WTC11 (cell line): ENCODE data around the gene RPS6KA2. TPM values are rescaled to one million over a fixed set of nuclear protein-coding genes. Genes with fewer than 3 reads are reported as not detected.

Experiments used
- ATAC-seq: fragments of 200-7000 bp; cut with Tn5 transposase; 2 replicates; pipeline ENCODE4 v1.10.0; 2021; ENCODE audit warnings: mild to moderate bottlenecking, moderate library complexity
- CTCF ChIA-PET: fragments of 300-600 bp; sonication (Branson Sonifier 250); formaldehyde crosslinking; loops from one replicate; lab custom pipeline; 2021; ENCODE audit warnings: antibody characterized with exemption; lab: Charles Lee
- POLR2A ChIA-PET: fragments of 350-600 bp; sonication (Branson Sonifier 250); formaldehyde crosslinking; loops from one replicate; lab custom pipeline; 2021; ENCODE audit warnings: antibody characterized with exemption; lab: Charles Lee
- DNase-seq: peaks from one replicate; pipeline ENCODE4 v3.0.0; 2021; ENCODE audit warnings: low spot score
- H3K27ac Mint-ChIP-seq: 2 replicates; pipeline ENCODE4 v1.8.0; 2021; ENCODE audit warnings: mixed read lengths
- H3K27me3 Mint-ChIP-seq: 2 replicates; pipeline ENCODE4 v1.8.0; 2021; ENCODE audit warnings: low read depth, mild to moderate bottlenecking, moderate library complexity, mixed read lengths
- H3K36me3 Mint-ChIP-seq: 2 replicates; pipeline ENCODE4 v1.8.0; 2021; ENCODE audit warnings: mixed read lengths
- H3K4me1 Mint-ChIP-seq: 2 replicates; pipeline ENCODE4 v1.8.0; 2022; ENCODE audit warnings: mixed read lengths
- H3K4me3 Mint-ChIP-seq: 2 replicates; pipeline ENCODE4 v1.8.0; 2021; ENCODE audit warnings: mild to moderate bottlenecking, moderate library complexity, mixed read lengths
- H3K9me3 Mint-ChIP-seq: 2 replicates; pipeline ENCODE4 v1.8.0; 2021; ENCODE audit warnings: mixed read lengths
- ELF4 ChIP-seq: sonication (generic); formaldehyde crosslinking; IDR thresholded peaks from 2 replicates; pipeline ENCODE4 v1.8.1; 2022; ENCODE audit warnings: low read depth, mild to moderate bottlenecking, moderate library complexity, missing genetic modification reagents
- EMX1 ChIP-seq: fragments of 250-450 bp; sonication (Bioruptor Pico); IDR thresholded peaks from 2 replicates; pipeline ENCODE4 v1.8.0; 2021; ENCODE audit warnings: mild to moderate bottlenecking
- GABPB1 ChIP-seq: sonication (generic); formaldehyde crosslinking; IDR thresholded peaks from 2 replicates; pipeline ENCODE4 v1.8.1; 2023; ENCODE audit warnings: mild to moderate bottlenecking, missing genetic modification reagents
- GRHL2 ChIP-seq: fragments of 250-450 bp; sonication (Bioruptor Pico); IDR thresholded peaks from 2 replicates; pipeline ENCODE4 v1.8.0; 2022; ENCODE audit warnings: mild to moderate bottlenecking, moderate library complexity; ENCODE audit not compliant: insufficient replicate concordance, severe bottlenecking
- GTF2I ChIP-seq: fragments of 250-450 bp; sonication (Bioruptor Pico); conservative IDR thresholded peaks from 2 replicates; pipeline ENCODE4 v1.4.0; 2021; ENCODE audit warnings: mild to moderate bottlenecking
- IRF2 ChIP-seq: sonication (generic); formaldehyde crosslinking; IDR thresholded peaks from 2 replicates; pipeline ENCODE4 v1.8.0; 2022; ENCODE audit warnings: low read depth, missing genetic modification reagents, borderline replicate concordance
- JAZF1 ChIP-seq: fragments of 250-450 bp; sonication (Bioruptor Pico); IDR thresholded peaks from 2 replicates; pipeline ENCODE4 v1.9.0; 2021; ENCODE audit warnings: moderate library complexity, mild to moderate bottlenecking, inconsistent platforms
- JUN ChIP-seq: sonication (generic); formaldehyde crosslinking; IDR thresholded peaks from 2 replicates; pipeline ENCODE4 v1.8.0; 2023; ENCODE audit warnings: mild to moderate bottlenecking, missing genetic modification reagents
- MYBL2 ChIP-seq: sonication (generic); formaldehyde crosslinking; IDR thresholded peaks from 2 replicates; pipeline ENCODE4 v1.8.1; 2023; ENCODE audit warnings: mild to moderate bottlenecking, moderate library complexity, missing genetic modification reagents
- NFYB ChIP-seq: sonication (generic); formaldehyde crosslinking; conservative IDR thresholded peaks from 2 replicates; pipeline ENCODE4 v1.8.0; 2022; ENCODE audit warnings: low read depth, missing genetic modification reagents
- SMAD4 ChIP-seq: sonication (generic); formaldehyde crosslinking; IDR thresholded peaks from 2 replicates; pipeline ENCODE4 v1.8.0; 2022; ENCODE audit warnings: mild to moderate bottlenecking, missing genetic modification reagents
- SOX15 ChIP-seq: fragments of 250-450 bp; sonication (Bioruptor Pico); IDR thresholded peaks from 2 replicates; pipeline ENCODE4 v1.9.0; 2021; ENCODE audit warnings: mild to moderate bottlenecking
- TCF7 ChIP-seq: sonication (generic); formaldehyde crosslinking; IDR thresholded peaks from 2 replicates; pipeline ENCODE4 v1.8.0; 2022; ENCODE audit warnings: mild to moderate bottlenecking, low read depth, missing genetic modification reagents, moderate library complexity
- TEAD1 ChIP-seq: sonication (generic); formaldehyde crosslinking; IDR thresholded peaks from 2 replicates; pipeline ENCODE4 v1.8.0; 2022; ENCODE audit warnings: mild to moderate bottlenecking, missing genetic modification reagents
- ZBTB21 ChIP-seq: sonication (generic); formaldehyde crosslinking; IDR thresholded peaks from 2 replicates; pipeline ENCODE4 v1.8.1; 2023; ENCODE audit warnings: mild to moderate bottlenecking, missing genetic modification reagents, borderline replicate concordance
- ZNF263 ChIP-seq: sonication (generic); formaldehyde crosslinking; IDR thresholded peaks from 2 replicates; pipeline ENCODE4 v1.8.1; 2022; ENCODE audit warnings: low read depth, mild to moderate bottlenecking, moderate library complexity, missing genetic modification reagents
- ZNF416 ChIP-seq: fragments of 250-450 bp; sonication (Bioruptor Pico); IDR thresholded peaks from 2 replicates; pipeline ENCODE4 v1.9.0; 2021; ENCODE audit warnings: mild to moderate bottlenecking, inconsistent platforms
- total RNA-seq: library from RNA; stranded (reverse); gene quantifications from 3 replicates; pipeline ENCODE4 v1.2.3, GENCODE V29; 2021
- TF ChIP-seq, protein P1 (sequence below): fragments of 250-450 bp; sonication (Bioruptor Pico); IDR thresholded peaks from 2 replicates; pipeline ENCODE4 v1.9.0; 2021; ENCODE audit warnings: mild to moderate bottlenecking
- TF ChIP-seq, protein P2 (sequence below): fragments of 250-450 bp; sonication (Bioruptor Pico); IDR thresholded peaks from 2 replicates; pipeline ENCODE4 v1.9.0; 2021; ENCODE audit warnings: mild to moderate bottlenecking, borderline replicate concordance
- TF ChIP-seq, protein P3 (sequence below): fragments of 250-450 bp; sonication (Bioruptor Pico); IDR thresholded peaks from 2 replicates; pipeline ENCODE4 v1.9.0; 2021; ENCODE audit warnings: moderate library complexity, mild to moderate bottlenecking, inconsistent platforms, borderline replicate concordance
- TF ChIP-seq, protein P4 (sequence below): sonication (generic); formaldehyde crosslinking; IDR thresholded peaks from 2 replicates; pipeline ENCODE4 v1.8.0; 2022; ENCODE audit warnings: mild to moderate bottlenecking, missing genetic modification reagents
- TF ChIP-seq, protein P5 (sequence below): sonication (generic); formaldehyde crosslinking; conservative IDR thresholded peaks from 2 replicates; pipeline ENCODE4 v1.8.1; 2022; ENCODE audit warnings: mild to moderate bottlenecking, missing genetic modification reagents
- TF ChIP-seq, protein P6 (sequence below): sonication (generic); formaldehyde crosslinking; IDR thresholded peaks from 2 replicates; pipeline ENCODE4 v1.8.1; 2022; ENCODE audit warnings: mild to moderate bottlenecking, moderate library complexity, missing genetic modification reagents
- TF ChIP-seq, protein P7 (sequence below): fragments of 250-450 bp; sonication (Bioruptor Pico); IDR thresholded peaks from 2 replicates; pipeline ENCODE4 v2.1.2; 2022; ENCODE audit warnings: mild to moderate bottlenecking, moderate library complexity
- TF ChIP-seq, protein P8 (sequence below): sonication (generic); formaldehyde crosslinking; IDR thresholded peaks from 2 replicates; pipeline ENCODE4 v1.8.1; 2023; ENCODE audit warnings: mild to moderate bottlenecking, missing genetic modification reagents

The RPS6KA2 gene
- total RNA-seq, 1 experiment from 2014 or later, result 24.2 TPM

DNA sequence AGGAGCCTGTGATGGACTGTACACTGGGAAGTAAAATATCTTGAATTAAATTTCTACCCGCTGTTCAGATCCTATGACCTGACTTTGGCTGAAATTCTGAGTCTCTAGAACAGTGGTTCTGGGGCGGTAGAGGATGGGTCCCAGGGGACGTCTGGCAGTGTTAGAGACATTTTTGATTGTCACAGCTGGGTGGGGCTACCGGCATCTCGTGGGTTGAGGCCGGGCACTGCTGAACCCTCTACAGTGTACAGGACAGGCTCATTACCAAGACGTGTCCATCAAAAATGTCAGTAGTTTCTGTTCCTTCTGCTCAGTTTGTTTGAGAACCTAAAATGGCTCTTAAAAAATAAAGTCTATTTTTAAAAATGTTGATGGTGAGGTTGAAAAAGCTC, 11.5 kb upstream of the RPS6KA2 start (continued):
- TF ChIP-seq GTF2I, result no peak
- TF ChIP-seq, protein P1, sequence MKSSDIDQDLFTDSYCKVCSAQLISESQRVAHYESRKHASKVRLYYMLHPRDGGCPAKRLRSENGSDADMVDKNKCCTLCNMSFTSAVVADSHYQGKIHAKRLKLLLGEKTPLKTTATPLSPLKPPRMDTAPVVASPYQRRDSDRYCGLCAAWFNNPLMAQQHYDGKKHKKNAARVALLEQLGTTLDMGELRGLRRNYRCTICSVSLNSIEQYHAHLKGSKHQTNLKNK (CRISPR knock-in tag), result no peak
- TF ChIP-seq TCF7 (CRISPR knock-in tag), result no peak
- TF ChIP-seq, protein P2, sequence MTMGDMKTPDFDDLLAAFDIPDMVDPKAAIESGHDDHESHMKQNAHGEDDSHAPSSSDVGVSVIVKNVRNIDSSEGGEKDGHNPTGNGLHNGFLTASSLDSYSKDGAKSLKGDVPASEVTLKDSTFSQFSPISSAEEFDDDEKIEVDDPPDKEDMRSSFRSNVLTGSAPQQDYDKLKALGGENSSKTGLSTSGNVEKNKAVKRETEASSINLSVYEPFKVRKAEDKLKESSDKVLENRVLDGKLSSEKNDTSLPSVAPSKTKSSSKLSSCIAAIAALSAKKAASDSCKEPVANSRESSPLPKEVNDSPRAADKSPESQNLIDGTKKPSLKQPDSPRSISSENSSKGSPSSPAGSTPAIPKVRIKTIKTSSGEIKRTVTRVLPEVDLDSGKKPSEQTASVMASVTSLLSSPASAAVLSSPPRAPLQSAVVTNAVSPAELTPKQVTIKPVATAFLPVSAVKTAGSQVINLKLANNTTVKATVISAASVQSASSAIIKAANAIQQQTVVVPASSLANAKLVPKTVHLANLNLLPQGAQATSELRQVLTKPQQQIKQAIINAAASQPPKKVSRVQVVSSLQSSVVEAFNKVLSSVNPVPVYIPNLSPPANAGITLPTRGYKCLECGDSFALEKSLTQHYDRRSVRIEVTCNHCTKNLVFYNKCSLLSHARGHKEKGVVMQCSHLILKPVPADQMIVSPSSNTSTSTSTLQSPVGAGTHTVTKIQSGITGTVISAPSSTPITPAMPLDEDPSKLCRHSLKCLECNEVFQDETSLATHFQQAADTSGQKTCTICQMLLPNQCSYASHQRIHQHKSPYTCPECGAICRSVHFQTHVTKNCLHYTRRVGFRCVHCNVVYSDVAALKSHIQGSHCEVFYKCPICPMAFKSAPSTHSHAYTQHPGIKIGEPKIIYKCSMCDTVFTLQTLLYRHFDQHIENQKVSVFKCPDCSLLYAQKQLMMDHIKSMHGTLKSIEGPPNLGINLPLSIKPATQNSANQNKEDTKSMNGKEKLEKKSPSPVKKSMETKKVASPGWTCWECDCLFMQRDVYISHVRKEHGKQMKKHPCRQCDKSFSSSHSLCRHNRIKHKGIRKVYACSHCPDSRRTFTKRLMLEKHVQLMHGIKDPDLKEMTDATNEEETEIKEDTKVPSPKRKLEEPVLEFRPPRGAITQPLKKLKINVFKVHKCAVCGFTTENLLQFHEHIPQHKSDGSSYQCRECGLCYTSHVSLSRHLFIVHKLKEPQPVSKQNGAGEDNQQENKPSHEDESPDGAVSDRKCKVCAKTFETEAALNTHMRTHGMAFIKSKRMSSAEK, result no peak
- TF ChIP-seq, protein P3, sequence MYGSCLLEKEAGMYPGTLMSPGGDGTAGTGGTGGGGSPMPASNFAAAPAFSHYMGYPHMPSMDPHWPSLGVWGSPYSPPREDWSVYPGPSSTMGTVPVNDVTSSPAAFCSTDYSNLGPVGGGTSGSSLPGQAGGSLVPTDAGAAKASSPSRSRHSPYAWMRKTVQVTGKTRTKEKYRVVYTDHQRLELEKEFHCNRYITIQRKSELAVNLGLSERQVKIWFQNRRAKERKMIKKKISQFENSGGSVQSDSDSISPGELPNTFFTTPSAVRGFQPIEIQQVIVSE (CRISPR knock-in tag), result no peak
- no peak for TF ChIP-seq GABPB1 (CRISPR knock-in tag)
- TF ChIP-seq, protein P4, sequence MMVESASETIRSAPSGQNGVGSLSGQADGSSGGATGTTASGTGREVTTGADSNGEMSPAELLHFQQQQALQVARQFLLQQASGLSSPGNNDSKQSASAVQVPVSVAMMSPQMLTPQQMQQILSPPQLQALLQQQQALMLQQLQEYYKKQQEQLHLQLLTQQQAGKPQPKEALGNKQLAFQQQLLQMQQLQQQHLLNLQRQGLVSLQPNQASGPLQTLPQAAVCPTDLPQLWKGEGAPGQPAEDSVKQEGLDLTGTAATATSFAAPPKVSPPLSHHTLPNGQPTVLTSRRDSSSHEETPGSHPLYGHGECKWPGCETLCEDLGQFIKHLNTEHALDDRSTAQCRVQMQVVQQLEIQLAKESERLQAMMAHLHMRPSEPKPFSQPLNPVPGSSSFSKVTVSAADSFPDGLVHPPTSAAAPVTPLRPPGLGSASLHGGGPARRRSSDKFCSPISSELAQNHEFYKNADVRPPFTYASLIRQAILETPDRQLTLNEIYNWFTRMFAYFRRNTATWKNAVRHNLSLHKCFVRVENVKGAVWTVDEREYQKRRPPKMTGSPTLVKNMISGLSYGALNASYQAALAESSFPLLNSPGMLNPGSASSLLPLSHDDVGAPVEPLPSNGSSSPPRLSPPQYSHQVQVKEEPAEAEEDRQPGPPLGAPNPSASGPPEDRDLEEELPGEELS (CRISPR knock-in tag), result no peak
- TF ChIP-seq SMAD4 (CRISPR knock-in tag), result no peak
- TF ChIP-seq, protein P5, sequence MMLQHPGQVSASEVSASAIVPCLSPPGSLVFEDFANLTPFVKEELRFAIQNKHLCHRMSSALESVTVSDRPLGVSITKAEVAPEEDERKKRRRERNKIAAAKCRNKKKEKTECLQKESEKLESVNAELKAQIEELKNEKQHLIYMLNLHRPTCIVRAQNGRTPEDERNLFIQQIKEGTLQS (CRISPR knock-in tag), result no peak
- TF ChIP-seq ZNF416 (CRISPR knock-in tag), result no peak
- TF ChIP-seq NFYB (CRISPR knock-in tag), result no peak

DNA sequence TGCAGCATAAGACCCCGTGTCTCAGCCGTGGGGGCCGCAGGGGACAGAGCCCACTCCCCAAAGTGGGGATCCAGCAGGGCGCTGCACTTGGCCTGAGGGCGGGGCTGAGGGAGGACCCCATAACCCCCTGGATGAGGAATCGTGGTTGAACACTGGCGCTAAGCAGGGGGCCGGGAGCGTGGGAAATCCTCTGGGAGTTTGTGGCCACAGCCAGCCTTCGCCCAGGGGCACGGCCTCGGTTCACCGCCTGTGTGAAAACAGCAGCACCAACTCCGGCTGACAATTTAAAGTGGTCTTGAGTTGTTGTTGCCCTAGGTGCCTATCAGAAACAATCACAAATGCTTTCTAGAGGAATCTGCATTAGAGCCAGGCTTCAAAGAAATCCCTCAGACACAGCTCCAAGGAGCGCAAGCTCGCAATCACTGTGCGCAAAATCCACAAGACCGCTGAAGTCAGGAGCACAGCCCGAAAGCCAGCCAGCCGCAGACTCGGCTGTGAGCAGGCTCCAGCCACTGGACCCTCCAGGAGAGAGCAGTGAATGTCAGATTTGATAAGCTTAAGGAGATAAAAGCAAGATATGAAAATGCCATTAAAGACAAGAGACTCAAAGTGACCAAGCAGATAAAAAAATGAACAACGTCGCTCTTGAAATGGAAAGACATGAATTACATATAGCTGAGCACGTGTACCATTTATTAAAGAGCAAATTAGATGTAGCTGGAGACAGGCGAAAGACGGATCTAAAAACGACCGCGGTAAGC, 10.9 kb upstream of the RPS6KA2 start:
- Mint-ChIP-seq H3K9me3 (no peaks in the 10 kb centered on the region), H3K27me3 (peaks cover 5% of the 10 kb centered on the region; the same call in 1 of the 2 replicates), H3K4me3 (no peak overlapping the region), H3K27ac (no peak overlapping the region), H3K4me1 (peaks cover 20% of the 10 kb centered on the region), H3K36me3 (no peaks in the 10 kb centered on the region)
- ATAC-seq (no peak), DNase-seq (no peak)
- ChIA-PET CTCF (no interaction called here), POLR2A (no interaction called here)
- TF ChIP-seq, protein P6, sequence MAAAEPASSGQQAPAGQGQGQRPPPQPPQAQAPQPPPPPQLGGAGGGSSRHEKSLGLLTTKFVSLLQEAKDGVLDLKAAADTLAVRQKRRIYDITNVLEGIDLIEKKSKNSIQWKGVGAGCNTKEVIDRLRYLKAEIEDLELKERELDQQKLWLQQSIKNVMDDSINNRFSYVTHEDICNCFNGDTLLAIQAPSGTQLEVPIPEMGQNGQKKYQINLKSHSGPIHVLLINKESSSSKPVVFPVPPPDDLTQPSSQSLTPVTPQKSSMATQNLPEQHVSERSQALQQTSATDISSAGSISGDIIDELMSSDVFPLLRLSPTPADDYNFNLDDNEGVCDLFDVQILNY, result no peak
- no peak for TF ChIP-seq ELF4
- no peak for TF ChIP-seq SOX15
- no peak for TF ChIP-seq EMX1
- TF ChIP-seq ZNF263 (CRISPR knock-in tag), result no peak
- no peak for TF ChIP-seq ZBTB21 (CRISPR knock-in tag)
- TF ChIP-seq JUN (CRISPR knock-in tag), result no peak
- TF ChIP-seq GABPB1 (CRISPR knock-in tag), result no peak
- no peak for TF ChIP-seq JAZF1 (CRISPR knock-in tag)
- TF ChIP-seq TEAD1 (CRISPR knock-in tag), result no peak
- TF ChIP-seq, protein P7, sequence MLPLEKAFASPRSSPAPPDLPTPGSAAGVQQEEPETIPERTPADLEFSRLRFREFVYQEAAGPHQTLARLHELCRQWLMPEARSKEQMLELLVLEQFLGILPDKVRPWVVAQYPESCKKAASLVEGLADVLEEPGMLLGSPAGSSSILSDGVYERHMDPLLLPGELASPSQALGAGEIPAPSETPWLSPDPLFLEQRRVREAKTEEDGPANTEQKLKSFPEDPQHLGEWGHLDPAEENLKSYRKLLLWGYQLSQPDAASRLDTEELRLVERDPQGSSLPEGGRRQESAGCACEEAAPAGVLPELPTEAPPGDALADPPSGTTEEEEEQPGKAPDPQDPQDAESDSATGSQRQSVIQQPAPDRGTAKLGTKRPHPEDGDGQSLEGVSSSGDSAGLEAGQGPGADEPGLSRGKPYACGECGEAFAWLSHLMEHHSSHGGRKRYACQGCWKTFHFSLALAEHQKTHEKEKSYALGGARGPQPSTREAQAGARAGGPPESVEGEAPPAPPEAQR, result no peak
- no peak for TF ChIP-seq IRF2 (CRISPR knock-in tag)
- TF ChIP-seq MYBL2 (CRISPR knock-in tag), result no peak
- TF ChIP-seq, protein P8, sequence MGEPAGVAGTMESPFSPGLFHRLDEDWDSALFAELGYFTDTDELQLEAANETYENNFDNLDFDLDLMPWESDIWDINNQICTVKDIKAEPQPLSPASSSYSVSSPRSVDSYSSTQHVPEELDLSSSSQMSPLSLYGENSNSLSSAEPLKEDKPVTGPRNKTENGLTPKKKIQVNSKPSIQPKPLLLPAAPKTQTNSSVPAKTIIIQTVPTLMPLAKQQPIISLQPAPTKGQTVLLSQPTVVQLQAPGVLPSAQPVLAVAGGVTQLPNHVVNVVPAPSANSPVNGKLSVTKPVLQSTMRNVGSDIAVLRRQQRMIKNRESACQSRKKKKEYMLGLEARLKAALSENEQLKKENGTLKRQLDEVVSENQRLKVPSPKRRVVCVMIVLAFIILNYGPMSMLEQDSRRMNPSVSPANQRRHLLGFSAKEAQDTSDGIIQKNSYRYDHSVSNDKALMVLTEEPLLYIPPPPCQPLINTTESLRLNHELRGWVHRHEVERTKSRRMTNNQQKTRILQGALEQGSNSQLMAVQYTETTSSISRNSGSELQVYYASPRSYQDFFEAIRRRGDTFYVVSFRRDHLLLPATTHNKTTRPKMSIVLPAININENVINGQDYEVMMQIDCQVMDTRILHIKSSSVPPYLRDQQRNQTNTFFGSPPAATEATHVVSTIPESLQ (CRISPR knock-in tag), result no peak
- no peak for TF ChIP-seq GRHL2
